Activated CD8-positive, alpha-beta memory T cell treated with anti-CD3 and anti-CD28 coated beads for 1 hour (primary cell): ENCODE data around the gene CCNQ.
A peak's percentile ranks its signal among the peaks of the same experiment; 100 is the strongest.

Source experiments
- DNase-seq, 2 donors: peaks; one replicate each; pipeline ENCODE4 v3.0.0-alpha.2; 2020; ENCODE audit warnings: low read depth in 1 of 2; ENCODE audit errors: extremely low read depth in 1 of 2

The CCNQ gene

DNA sequence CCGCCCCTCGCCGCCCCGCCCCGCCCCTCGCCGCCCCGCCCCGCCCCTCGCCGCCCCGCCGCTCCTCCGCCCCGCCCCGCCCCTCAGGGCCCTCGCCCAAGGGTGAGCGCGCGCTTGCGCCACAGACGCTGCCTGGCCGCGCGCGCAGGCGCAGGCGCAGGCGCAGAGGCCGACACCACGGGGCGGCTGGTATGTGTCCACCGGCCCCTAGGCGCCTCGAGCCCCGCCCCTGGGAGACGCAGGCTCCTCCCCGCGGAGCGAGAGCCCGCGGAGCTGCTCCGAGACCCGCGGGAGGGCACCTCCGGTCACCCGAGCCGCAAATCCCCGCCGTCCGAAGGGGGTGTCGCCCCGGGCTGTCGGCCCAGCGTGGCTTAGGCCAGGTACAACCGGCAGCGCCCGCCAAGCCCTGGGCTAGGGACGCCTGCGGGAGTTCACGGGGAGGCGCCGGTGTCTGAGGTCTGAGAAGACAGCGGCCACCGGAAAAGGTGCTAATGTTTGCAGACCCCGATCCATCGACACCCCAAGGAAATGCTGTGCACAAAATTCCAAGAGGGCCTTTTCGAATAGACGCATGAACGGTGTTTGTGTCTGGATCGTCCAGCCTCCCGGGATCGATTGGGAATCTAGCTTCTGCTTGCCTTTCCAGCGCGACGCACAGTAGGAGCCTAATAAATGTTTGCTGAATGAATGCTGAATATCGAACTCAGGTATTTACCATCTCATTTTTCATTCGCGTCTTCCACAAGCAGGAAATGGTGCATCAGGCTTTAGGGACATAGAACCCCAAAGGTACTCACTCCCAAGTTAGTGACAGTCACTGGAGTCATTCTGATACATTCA lies 473 bp upstream of the CCNQ start:
- peak; percentile 51 to 73 for DNase-seq

DNA sequence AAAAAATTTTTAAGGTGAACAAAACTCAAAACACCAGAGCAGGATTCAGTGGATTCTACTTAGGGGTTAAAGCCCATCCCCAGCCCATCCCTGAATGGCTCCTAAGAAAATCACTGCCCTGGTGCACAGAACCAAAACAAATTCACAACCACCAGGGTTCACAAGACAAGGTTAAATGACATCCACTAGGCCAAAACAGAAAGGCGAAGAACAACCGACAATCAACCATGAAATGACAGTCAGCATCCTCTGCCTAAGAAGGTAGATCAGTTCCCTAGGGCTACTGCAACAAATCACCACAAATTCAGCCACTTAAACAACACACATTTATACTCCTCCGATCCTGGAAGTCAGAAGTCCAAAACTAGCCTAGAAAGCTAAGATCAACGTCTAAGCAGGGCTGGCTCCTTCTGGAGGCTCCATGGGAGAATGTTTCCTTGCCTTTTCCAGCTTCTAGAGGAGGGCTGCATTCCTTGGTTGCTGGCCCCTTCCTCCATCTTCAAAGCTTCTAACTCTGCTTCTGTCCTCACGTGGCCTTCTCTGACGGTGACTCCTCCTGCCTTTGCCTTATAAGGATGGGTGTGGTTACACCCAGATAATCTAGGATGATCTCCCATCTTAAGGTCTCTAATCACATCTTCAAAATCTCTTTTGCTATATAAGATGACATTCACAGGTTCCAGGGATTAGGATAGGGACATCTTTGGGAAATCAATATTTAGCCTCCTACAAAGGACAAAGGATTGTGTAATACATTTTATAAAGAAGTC lies 1.8 kb downstream of the CCNQ start:
- no peak for DNase-seq

DNA sequence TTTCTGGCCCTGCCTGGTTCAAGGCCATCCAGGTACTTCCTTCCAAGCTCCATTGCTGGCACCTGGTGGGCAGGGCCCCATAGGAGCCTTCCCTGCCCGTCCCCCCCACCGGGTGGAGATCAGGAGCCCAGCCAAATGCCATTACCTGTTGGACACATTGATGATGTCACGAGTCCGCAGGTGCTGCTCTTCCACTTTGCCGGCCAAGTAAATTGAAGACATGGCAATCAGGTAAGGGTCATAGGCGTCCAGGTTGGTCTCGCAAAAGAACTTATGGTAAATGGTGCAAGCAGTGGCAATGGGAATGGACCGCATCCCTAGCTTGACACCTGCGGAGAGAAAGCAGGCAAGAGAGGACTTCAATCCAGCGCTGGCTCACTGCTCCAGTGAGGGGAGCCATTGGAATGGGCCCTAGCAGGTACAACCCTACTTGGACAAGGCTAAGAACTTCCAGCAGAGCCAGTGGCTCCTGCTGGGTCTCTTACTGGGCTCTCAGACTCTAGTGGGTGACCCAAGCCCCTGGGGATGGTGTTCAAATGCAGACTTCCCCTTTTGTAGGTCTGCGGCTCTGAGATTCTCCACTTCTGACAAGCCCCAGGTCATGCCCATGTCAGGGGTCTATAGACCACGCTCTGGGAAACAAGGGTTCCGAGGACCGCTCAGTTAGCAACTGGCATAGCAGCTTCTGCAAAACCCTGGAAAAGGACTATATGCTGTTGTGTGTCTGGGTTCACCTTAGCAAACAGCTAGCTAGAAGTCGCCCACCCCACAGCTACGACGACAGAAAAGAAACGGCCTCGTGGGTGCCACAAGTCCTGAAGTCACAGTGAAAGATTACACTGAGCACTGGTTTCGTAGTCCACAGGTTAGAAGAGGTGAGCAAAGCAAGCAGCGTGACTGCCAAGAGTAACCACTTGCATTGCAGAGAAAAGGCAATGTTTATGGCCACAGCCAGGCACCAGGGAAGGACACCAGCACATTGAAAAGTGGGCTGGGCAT lies 2.8 kb downstream of the CCNQ start:
- DNase-seq: no peak

DNA sequence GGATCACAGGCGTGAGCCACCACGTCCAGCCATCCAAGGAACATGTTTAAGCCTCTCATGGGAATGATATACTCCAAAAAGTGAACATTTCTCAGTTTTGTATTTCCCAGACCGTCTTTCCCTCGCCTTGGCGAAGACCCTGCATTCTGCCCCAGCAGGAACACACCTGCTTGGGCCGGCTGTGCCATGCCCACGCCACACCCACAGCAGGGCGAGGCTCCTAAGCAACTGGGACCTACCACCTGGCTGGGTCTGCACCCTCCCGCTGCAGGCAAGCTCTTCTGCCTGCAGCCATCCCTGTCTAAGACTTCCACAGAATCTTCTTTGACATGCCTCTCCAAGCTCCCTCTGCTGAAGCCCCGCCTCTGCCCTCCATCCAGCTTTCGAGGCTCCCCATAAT lies 3.6 kb downstream of the CCNQ start:
- DNase-seq: no peak

DNA sequence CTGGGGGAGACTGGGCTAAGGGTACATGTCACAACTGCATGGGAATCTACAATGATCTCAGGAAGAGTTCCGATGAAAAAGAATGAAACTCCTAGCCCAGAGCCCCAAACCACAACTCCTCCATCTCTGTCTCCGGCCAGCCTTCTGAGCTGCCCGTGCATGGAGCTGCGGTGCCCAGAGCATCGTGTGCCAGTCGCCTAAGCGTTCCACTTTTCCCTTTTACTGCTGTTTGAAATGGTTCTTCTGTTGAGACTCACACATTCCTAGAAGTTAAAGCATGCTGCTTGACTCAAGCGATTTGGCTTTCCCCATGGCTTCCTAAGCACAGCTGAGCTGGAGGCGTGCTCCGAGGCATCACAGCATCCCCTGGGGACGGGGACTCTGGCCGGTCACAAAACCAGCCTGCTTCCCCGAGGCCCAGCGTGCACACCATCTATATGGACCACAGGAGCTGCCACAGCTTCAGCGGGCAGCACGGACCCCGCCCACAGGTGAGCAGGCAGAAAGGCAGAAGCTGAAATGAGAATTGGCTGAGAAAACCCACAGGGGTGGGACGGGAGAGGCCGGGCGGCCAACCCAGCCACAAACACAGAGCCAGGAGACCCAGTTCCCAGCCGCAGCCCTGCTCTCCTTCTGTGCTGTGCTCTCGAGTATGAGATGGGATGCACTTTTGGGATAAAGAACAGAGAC lies 5.0 kb downstream of the CCNQ start:
- DNase-seq: no peak

DNA sequence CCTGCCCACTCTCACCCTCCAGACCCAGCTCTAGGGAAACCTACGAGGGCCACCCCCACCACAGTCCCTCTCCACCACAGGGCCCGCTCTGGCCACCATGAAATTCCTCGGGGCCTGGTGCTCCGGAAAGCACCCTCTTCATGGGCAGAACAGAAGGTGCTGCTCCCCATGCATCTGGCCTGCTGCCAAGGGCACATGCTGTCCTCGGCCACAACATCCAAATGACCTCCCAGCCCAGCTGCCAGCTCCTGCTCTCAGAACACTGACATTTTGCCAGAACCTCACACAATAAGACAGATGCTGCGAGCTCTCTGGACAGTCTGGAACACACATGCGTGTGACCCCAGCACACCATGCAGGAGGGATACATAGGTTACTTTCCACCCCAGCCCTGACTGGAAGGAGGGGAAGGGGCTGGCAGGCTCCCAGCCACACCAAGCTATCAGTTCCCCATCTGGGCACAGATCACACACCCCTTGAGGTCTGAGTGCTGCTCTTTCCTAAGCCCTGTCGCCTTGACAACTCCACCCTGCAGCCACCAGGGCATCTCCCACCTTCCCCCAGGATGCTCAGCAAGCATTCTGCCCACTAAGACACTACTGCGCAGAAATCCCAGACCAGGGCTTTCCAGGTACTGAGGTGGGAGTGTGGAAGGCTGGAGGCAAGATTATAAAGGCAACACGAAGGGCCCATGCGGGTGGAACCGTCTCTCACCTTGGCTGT lies 5.8 kb downstream of the CCNQ start:
- DNase-seq: no peak

DNA sequence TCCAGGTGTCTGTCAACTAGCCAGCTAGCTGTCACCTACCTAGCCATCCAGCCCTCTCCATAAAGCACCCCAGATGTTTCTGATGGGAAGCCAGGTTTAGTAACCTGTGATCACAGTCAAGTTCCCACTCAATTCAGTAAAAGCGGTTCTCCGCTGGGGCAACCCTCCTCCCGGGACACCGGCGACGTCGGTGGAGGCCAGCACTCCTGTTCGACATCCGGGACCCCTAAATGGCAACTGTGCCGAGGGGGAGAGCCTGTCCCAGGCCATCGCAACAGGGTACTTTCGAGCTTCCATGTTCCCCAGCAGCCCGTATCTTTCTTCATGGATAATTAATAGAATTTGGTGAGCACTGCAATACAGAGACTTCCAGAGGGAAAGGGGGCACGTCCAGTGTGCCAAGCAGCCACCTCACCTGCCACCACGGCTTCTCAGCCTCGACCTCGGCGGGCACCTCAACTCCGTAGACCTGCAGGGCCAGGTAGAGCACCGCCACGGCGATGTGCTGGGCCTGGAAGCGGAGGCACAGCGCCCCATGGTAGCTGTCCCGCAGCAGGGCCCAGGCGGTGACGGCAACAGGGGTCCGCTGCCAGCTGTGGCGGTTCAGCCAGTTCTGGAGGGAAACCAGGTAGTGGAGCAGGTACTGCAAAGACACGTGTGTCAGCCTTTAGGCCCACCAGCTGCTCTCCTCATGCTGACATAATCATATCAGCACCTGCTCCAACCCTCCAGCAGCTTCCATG lies 6.7 kb downstream of the CCNQ start:
- no peak for DNase-seq

DNA sequence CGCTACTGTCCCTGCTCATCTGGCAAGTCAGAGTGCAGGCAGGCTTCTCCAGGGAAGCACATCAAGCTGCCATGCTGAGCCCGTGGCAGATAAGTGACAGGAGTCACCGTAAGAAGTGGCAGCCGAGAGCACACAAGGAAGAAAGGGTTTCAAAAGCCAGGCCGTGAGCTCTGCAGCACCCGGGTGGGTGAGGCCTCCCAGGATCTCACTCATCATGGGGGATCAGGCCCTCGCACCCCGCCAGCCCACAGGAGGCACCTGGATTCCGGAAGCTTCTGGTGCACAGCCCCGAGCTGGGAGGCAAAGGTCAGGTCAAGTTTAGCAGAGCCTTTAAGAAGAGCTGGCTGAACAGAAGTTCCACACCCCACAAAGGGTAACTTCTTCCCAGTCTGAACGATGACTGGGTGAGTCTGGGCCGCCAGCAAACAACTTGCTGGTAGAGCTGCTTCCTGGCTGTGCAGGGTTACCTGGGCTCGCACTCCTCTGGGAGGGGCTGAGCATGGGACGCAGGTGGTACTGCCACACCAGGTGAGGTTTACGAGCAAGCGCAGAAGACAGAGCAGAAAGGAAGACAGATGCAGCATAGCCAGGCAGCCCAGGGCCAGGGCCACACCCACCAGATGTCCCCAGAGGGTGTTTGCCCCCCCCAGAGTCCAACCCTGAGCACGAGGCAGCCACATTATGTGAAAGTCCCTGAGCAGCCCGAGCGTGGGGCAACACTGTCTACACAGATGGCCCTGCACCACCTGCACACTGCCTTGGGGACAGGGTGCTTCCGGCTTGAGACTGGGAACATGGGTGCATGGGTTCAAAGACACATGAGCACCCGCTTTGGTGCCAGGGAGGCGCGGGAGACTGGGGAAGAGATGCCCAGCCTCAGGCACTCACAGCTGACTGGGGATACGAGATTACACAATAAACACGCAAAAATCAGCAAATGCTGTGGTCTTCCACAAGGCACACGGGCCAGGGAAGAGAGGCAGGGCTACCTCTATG lies 7.7 kb downstream of the CCNQ start:
- no peak for DNase-seq

DNA sequence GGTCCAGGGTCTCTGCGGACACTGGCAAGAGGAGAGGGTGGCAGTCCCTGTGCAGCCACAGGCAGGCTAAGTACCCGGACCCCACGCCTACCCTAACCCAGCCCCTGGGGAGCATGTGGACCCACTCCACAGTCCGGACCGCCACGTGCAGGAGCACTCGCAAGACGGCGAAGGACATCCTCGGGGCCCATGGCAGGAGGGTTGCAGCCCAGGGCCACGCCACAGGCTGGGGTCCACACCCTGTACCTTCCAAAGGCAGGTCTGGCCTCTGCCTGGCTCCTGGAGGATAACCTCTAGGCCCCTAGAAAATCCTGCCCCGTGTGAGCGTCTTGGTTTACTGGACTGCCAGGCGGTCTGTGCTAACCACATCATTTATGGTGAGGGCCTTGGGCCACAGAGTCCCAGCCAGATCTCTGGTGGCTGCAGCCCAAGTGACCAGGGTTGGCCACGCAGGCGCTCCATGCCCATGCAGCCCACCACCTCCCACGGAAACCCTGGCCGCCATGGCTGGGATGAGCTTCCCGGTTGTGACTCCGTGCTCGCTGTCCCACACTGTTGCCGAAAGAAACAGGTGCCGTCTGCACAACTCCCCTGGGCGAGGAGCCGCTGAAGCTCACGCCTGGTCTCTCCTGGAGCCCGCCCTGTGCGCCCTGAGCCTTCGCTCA lies 10.0 kb downstream of the CCNQ start:
- DNase-seq: no peak

DNA sequence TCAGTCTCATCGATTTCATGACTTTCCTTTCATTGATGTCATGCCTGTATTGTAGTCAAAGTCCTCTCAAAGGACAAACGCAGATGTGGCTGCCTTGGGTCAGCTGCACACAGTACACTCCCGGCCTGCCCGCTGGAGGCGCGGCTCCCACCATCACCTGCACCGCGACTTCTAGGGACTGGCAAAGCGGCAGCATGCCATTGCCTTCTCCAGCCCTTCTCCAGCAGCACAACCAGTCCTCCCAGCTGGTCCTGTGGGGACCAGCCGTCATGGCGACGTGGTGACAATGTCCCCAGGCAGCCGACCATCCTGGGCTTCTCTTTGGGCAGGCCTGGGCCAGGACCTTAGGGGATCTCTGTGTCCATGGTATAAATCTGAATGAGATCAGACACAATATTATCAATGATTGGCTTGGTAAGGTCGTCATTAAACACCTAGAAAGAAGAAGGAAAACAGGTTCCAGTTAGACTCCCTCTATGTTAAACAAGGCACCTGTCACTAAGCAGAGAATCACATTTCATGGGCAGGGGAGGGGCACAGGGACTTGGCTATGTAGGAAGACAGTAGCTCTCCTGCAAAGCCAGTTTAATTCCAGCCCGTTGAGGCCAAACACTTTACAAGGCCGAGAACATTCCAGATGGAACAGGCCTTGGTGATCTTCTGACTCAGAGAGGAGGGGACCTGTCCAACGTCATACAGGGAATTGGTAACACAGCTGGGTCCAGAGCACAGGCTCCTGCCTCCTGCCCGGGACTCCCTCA lies 10.7 kb downstream of the CCNQ start:
- no peak for DNase-seq

DNA sequence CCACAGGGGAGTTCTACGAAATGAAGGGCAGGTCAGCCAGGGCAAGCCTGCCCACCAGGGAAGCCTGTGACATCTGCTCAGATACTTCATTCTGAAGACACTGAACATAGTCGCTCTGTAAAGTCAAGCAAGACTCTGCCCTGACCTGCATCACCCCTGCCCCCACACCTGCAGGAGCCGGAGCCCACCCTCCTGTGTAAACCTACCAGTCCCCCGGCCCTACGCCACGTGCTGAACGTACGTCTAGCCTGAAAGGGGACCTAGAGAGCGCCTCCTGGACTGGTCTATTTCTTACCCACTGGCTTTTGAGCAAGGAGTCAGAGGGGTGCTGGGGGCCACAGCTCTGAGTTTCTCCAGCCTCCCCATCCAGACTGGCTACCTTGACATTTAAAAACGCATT lies 11.6 kb downstream of the CCNQ start:
- no peak for DNase-seq

DNA sequence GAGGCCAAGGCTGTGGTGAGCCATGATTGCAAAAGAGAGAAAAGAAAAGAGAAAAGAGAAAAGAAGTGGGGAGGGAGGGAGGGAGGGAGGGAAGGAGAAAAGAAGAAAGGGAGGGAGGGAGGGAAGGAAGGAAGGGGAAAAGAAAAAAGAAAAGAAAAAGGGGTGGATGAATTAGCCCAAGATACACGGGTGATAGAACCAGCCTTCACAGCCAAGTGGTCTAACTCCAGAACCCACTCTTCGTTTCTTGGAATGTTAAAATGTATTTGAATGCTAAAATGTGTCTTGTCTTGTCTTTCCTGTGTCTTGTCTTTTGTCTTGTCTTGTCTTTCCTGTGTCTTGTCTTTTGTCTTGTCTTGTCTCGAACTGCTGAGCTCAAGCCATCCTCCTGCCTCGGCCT lies 13.1 kb downstream of the CCNQ start:
- no peak for DNase-seq

DNA sequence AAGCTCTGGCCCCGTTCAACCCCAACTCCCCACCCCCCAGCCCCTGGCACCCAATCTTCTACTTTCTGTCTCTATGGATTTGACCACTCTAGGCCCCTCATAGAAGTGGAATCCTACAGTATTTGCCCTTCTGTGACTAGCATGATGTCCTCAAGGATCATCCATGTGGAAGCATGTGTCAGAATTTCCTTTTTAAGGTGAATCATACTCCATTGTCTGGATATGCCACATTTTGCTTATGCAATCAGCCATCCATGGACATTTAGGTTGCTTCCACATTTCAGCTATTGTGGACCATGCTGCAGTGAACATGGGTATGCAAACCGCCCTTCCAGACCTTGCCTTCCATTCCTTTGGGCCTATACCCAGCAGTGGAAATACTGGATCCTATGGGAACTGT lies 15.5 kb downstream of the CCNQ start:
- no peak for DNase-seq

DNA sequence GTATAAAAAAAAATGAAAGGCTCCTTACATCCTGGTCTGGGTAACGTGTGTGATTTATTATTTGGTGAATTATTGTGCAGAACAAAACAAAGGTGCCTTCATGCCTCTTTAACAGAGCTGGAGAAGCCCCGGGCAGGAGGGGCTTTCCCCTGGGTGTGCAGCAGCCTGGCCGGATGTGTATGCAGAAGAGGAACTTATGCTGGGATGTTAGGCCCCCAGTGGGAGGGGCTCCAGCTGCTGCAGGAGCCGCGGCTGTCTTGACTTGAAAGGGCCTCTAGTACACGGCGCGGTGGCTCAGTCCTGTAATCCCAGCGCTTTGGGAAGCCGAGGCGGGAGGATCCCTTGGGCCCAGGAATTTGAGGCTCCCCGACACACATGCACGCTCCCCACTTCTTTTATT lies 16.0 kb downstream of the CCNQ start:
- peak; percentile 24 to 27 for DNase-seq

DNA sequence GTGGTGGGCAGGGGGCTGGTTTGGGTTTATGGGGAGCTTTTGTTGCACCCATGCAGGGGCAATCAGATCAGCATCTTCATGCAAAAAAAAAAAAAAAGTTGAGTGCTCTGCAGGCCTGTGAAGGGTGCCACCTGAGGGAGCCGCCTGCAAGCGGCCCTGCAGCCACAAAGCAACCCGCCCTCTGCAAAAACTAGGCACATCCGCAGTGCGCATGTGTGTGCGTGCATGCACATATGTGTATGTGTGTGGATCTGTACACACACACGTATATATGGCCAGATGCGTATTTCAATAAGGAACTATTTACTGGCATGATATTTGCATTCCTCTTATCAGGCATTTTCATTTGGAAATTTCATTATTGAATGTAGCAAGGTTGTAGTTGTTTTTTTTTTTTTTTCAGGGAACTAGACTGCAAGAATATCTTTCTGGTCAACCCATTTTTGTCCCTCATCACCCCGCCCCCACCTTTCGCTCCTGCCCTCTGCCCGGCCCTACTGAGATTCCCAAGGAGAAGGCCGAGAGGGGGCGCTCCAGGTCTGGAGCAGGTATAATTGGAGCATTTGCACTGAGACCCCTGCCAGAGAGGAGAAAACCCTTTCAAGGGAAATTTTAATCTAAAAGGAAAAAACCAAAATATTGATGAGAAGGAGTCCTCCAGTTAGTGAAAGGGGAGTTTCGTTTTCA lies 18.1 kb downstream of the CCNQ start:
- no peak for DNase-seq

DNA sequence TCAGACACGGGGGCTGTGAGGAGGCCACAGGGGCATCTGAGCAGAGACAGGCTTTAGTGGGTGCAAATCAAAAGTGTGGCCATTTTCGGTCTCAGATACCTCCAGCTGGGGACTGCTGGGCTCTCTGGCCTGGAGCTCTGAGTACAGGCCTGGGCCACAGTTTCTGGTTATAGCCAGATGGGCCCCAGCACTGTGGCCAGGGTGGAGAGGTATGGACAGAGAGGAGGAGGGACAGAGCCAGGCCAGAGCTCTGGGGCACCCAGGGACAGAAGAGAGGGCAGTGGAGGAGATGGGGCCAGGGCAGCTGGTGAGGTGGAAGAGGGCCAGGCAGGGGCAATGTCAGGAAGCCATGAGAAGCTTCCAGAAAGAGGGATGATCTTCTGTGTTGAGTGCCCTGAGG lies 20.1 kb downstream of the CCNQ start:
- no peak for DNase-seq
